ENCODE measurements around the gene COL4A1. TPM values are rescaled to one million over a fixed set of nuclear protein-coding genes. Genes with fewer than 3 reads are reported as not detected.

Gene COL4A1
- total and polyA plus RNA-seq, 2 experiments from 2014 or later: 184 to 519 TPM

DNA sequence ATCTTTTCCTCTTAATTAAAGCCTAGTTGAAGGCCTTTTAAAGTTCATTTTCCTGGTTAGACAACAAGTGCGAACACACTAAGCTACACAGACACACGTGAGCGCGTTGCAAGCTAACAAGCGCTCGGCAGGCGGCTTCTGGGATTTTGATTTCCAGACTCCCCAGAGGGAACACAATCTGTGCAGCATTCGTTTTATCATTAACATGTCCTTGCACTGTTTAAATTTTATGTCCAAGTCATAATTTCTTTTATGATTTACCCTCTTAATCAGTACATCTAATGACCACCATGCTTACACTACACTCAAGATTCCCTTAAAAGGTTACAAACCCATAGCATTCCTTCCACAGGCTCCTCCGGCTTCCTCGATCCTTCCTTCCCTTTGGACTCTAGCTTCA lies 16.8 kb downstream of the COL4A1 start:
- no peaks in the 10 kb centered on the region for H4K20me1 ChIP-seq (ENCODE audit: insufficient read depth)
- peaks cover 10% of the 10 kb centered on the region; the same call in 1 of the 2 replicates for H3F3A ChIP-seq (ENCODE audit: insufficient read depth)
- no peaks in the 10 kb centered on the region for H3K9me3 ChIP-seq (ENCODE audit: low read depth)
- TF ChIP-seq EZH2 (IDR thresholded peaks at IDR 0.05; ENCODE audit: insufficient read depth, poor library complexity, severe bottlenecking) (no peak), EZH2phosphoT487 (IDR thresholded peaks at IDR 0.05; ENCODE audit: insufficient read depth, low read depth) (no peak)
- H3K4me3 ChIP-seq: no peak overlapping the region
- WGBS, 2 experiments (ENCODE audit: low coverage in 1 of 2, low lambda C conversion rate in 2 of 2, missing lambda C conversion rate in 2 of 2): 96 to 97% methylated on average over 10 of the region's 10 CpGs
- DNase-seq: no peak
- H2AFZ ChIP-seq: no peak overlapping the region
- H3K36me3 ChIP-seq (ENCODE audit: low read depth): no peaks in the 10 kb centered on the region
- in situ Hi-C loops (cut with MboI): no loop called here
- H3K27me3 ChIP-seq (replicated peaks; ENCODE audit: insufficient read depth): no peaks in the 10 kb centered on the region
- H3K27ac ChIP-seq: no peak overlapping the region
- H3K4me1 ChIP-seq (ENCODE audit: insufficient read depth): peaks cover 6% of the 10 kb centered on the region
- H3K9ac ChIP-seq: no peak overlapping the region
- H3K9me2 ChIP-seq (ENCODE audit: insufficient read depth): no peaks in the 10 kb centered on the region
- no peak overlapping the region for H3K4me2 ChIP-seq (ENCODE audit: unreplicated experiment)
- H3K79me2 ChIP-seq (ENCODE audit: insufficient read depth): peaks cover 5% of the 10 kb centered on the region; the same call in 1 of the 2 replicates

DNA sequence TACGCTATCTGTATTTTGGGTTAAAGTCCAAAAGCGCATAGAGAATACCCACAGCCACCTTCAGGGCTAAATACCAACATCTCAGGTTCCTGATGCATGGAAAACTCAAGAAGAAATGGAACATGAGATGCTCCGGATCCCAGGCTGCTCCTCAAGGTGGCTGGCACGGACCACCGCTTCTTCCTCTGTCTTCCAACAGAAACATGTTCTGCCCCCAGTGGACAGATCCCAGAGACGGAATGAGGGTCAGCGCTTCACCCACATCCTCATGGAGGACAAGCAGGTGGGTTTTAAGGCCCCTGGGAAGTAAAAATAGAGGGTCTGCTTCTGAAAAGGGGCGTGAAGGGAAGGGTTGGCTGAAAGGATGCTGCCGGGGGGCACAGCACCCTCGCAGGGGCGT lies 17.3 kb downstream of the COL4A1 start:
- Histone ChIP-seq H3K4me1 (ENCODE audit: insufficient read depth) (peaks cover 6% of the 10 kb centered on the region), H3F3A (ENCODE audit: insufficient read depth) (peaks cover 10% of the 10 kb centered on the region; the same call in 1 of the 2 replicates), H3K4me2 (ENCODE audit: unreplicated experiment) (no peak overlapping the region), H3K9ac (no peak overlapping the region), H3K9me3 (ENCODE audit: low read depth) (no peaks in the 10 kb centered on the region), H2AFZ (no peak overlapping the region), H3K4me3 (no peak overlapping the region), H3K36me3 (ENCODE audit: low read depth) (no peaks in the 10 kb centered on the region), H3K27ac (no peak overlapping the region), H3K27me3 (replicated peaks; ENCODE audit: insufficient read depth) (no peaks in the 10 kb centered on the region), H3K9me2 (ENCODE audit: insufficient read depth) (no peaks in the 10 kb centered on the region), H3K79me2 (ENCODE audit: insufficient read depth) (peaks cover 5% of the 10 kb centered on the region; the same call in 1 of the 2 replicates), H4K20me1 (ENCODE audit: insufficient read depth) (no peaks in the 10 kb centered on the region)
- in situ Hi-C loops (cut with MboI): no loop called here
- TF ChIP-seq EZH2phosphoT487 (IDR thresholded peaks at IDR 0.05; ENCODE audit: insufficient read depth, low read depth): no peak
- TF ChIP-seq EZH2 (IDR thresholded peaks at IDR 0.05; ENCODE audit: insufficient read depth, poor library complexity, severe bottlenecking): no peak
- DNase-seq: no peak
- WGBS, 2 experiments (ENCODE audit: low coverage in 1 of 2, low lambda C conversion rate in 2 of 2, missing lambda C conversion rate in 2 of 2): 90 to 93% methylated on average over 11 of the region's 11 CpGs

DNA sequence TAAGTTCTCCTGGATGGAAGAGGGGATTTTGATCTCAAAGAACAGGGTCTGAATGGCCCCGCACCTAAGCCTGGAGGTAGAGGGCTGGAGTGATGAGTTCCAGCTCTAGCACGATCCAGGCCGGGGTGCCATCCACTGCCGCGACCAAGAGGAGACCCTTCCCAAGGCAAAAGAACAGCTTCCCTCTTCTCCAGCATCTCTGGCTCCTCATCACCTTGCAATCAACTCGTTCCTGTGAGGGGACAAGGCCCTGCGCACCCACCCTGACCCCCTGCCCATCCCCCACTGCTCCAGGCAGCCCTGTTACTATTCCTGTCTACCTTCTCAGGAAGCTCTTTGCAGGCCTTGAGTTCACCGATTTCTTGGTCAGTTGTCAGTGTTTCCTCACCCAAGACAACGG lies 17.8 kb downstream of the COL4A1 start:
- no peak overlapping the region for H2AFZ ChIP-seq

DNA sequence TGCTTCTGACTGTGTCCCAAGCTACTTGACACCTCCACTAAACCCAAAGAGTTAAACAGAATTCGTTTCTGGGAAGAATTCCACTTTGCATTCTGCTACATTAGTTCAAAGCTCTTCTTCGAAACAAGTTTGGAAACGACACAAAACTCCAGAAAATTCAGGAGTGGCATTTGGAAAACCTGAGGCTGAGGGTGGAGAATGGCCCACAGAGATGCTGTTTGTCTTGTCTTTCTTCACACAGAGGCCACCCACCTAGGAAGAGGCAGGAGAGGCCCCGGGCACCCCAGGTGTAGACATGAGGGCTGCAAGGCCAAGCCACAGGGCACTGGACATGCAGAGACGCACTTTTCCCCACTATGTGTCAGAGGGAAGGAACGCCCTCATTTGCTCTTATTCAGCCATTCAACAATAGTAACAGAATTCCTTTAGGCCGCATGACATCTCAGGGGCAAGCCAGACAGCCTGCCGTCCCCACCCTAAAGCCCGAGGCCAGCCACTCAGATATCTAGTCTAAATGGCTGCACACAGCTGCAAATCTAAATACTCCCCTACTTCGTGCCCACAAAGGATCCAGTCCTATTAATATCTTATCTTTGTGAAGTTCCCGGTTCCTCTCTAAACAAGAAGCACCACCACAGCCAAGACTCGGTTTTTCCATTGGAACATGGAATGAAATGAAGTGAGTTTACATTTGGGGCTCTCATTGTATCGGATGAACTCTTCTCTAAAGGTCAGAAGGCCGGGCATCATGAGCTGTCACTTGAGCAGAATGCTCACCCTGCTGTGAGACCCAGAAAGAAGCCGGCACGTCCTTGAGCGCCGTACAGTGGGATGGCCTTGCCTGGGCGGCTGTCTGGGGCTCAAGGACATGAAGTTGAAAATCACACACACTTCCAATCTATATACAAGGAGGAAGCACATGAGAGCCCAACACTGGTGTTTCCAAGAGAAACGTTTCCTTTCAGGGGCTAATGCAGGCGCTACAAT lies 19.8 kb downstream of the COL4A1 start:
- Histone ChIP-seq H2AFZ (no peak overlapping the region), H3K79me2 (ENCODE audit: insufficient read depth) (no peaks in the 10 kb centered on the region), H3K9me3 (ENCODE audit: low read depth) (no peaks in the 10 kb centered on the region), H3K9ac (no peak overlapping the region), H3K27ac (no peak overlapping the region), H3K9me2 (ENCODE audit: insufficient read depth) (no peaks in the 10 kb centered on the region), H3K36me3 (ENCODE audit: low read depth) (no peaks in the 10 kb centered on the region), H4K20me1 (ENCODE audit: insufficient read depth) (peaks cover 4% of the 10 kb centered on the region; the same call in 1 of the 2 replicates), H3K4me2 (ENCODE audit: unreplicated experiment) (no peak overlapping the region), H3K27me3 (replicated peaks; ENCODE audit: insufficient read depth) (no peaks in the 10 kb centered on the region), H3K4me3 (no peak overlapping the region), H3F3A (ENCODE audit: insufficient read depth) (0 out of 2 replicates have a peak, but pooled peaks cover 17% of the 10 kb centered on the region), H3K4me1 (ENCODE audit: insufficient read depth) (peaks cover 12% of the 10 kb centered on the region)
- no peak for TF ChIP-seq EZH2phosphoT487 (IDR thresholded peaks at IDR 0.05; ENCODE audit: insufficient read depth, low read depth)
- TF ChIP-seq EZH2 (IDR thresholded peaks at IDR 0.05; ENCODE audit: insufficient read depth, poor library complexity, severe bottlenecking): no peak
- WGBS, 2 experiments (ENCODE audit: low coverage in 1 of 2, low lambda C conversion rate in 2 of 2, missing lambda C conversion rate in 2 of 2): 88 to 91% methylated on average over 21 of the region's 21 CpGs
- in situ Hi-C loops (cut with MboI): no loop called here
- no peak for DNase-seq

More for the DNA sequence above, 17.8 kb downstream of the COL4A1 start:
- H3K4me3 ChIP-seq: no peak overlapping the region
- in situ Hi-C loops (cut with MboI): no loop called here
- no peak overlapping the region for H3K9ac ChIP-seq
- H3K27me3 ChIP-seq (replicated peaks; ENCODE audit: insufficient read depth): no peaks in the 10 kb centered on the region
- no peak for TF ChIP-seq EZH2phosphoT487 (IDR thresholded peaks at IDR 0.05; ENCODE audit: insufficient read depth, low read depth)
- no peak for TF ChIP-seq EZH2 (IDR thresholded peaks at IDR 0.05; ENCODE audit: insufficient read depth, poor library complexity, severe bottlenecking)
- H3K4me1 ChIP-seq (ENCODE audit: insufficient read depth): peaks cover 7% of the 10 kb centered on the region
- H3K4me2 ChIP-seq (ENCODE audit: unreplicated experiment): no peak overlapping the region
- H4K20me1 ChIP-seq (ENCODE audit: insufficient read depth): no peaks in the 10 kb centered on the region
- H3F3A ChIP-seq (ENCODE audit: insufficient read depth): 0 out of 2 replicates have a peak, but pooled peaks cover 11% of the 10 kb centered on the region
- H3K9me3 ChIP-seq (ENCODE audit: low read depth): no peaks in the 10 kb centered on the region
- WGBS, 2 experiments (ENCODE audit: low coverage in 1 of 2, low lambda C conversion rate in 2 of 2, missing lambda C conversion rate in 2 of 2): 86 to 87% methylated on average over 8 to 9 of the region's 9 CpGs
- no peaks in the 10 kb centered on the region for H3K9me2 ChIP-seq (ENCODE audit: insufficient read depth)
- H3K27ac ChIP-seq: no peak overlapping the region
- H3K36me3 ChIP-seq (ENCODE audit: low read depth): no peaks in the 10 kb centered on the region
- DNase-seq: no peak
- H3K79me2 ChIP-seq (ENCODE audit: insufficient read depth): 0 out of 2 replicates have a peak, but pooled peaks cover 5% of the 10 kb centered on the region

All from GM23248 (cell line).